HG03457 (cell line): ENCODE data around the gene ZNF785.

Experiments
- ATAC-seq: cut with Tn5 transposase; IDR thresholded peaks from one replicate; pipeline ENCODE4 v1.9.1; 2021; ENCODE audit warnings: moderate number of reproducible peaks; ENCODE audit not compliant: unreplicated experiment

Gene ZNF785

GRCh38 chr16:30567160-30567990 is 18.1 kb downstream of the ZNF785 start:
- ATAC-seq = no peak

DNA sequence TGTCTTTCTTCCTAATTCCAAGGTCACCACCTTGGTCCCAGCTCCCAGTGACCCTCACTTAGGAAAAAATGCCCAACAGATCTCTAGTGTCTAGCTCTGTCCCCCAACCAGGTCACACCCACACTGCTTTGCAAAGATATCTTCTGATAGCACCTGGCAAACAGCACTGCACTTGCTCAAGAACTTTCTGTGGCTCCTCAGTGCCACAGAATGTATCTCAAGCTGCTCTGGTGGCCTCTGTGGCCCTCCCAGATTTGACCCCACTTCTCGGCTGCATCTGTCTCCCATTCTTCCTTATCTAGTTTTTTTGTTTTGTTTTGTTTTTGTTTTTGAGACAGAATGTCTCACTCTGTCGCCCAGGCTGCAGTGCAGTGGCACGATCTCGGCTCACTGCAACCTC is 19.0 kb downstream of the ZNF785 start:
- no peak for ATAC-seq

- ATAC-seq = no peak
Measured at GRCh38 chr16:30565984-30566383, 19.5 kb downstream of the ZNF785 start.

GRCh38 chr16:30565526-30565925 is 20.0 kb downstream of the ZNF785 start:
- ATAC-seq = no peak

- no peak for ATAC-seq
Measured at GRCh38 chr16:30562021-30562420, 23.5 kb downstream of the ZNF785 start.

DNA sequence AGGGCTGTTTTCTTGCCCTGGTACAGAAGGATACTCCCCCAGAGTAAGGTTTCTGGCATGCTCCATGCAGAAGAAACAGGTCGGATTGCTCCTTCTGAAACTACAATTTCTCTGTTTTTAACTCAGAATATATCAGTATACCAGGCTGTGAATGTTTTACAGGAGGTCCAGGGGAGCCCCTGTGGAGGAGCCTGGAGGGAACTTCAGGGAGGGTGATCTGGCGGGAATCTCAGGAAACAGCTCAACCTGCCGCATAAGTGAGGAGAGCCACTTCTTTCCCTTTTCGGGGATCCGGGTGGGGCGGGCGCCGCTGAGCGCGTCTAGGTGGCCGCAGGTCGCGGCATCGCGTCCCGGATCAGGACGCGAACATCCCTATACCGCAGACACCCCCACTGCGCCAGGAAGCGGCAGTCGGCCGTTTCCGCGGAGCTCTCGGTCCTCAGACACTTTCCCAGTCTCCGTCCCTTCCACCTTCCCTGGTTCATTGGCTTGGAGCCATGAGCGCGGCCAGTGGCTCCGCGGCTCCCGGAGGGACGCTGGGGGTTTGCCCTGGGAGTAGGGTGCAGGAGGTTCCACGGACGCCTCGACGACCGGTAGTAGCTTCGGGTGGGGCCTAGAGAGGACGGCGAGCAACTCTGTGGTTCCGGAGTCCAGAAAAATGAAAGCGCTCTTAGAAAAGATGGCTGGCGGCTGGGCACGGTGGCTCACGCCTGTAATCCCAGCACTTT is 24.2 kb downstream of the ZNF785 start:
- no peak for ATAC-seq

- ATAC-seq = no peak
Measured at GRCh38 chr16:30559690-30560089, 25.8 kb downstream of the ZNF785 start.

GRCh38 chr16:30558789-30559377 is 26.6 kb downstream of the ZNF785 start:
- no peak for ATAC-seq

DNA sequence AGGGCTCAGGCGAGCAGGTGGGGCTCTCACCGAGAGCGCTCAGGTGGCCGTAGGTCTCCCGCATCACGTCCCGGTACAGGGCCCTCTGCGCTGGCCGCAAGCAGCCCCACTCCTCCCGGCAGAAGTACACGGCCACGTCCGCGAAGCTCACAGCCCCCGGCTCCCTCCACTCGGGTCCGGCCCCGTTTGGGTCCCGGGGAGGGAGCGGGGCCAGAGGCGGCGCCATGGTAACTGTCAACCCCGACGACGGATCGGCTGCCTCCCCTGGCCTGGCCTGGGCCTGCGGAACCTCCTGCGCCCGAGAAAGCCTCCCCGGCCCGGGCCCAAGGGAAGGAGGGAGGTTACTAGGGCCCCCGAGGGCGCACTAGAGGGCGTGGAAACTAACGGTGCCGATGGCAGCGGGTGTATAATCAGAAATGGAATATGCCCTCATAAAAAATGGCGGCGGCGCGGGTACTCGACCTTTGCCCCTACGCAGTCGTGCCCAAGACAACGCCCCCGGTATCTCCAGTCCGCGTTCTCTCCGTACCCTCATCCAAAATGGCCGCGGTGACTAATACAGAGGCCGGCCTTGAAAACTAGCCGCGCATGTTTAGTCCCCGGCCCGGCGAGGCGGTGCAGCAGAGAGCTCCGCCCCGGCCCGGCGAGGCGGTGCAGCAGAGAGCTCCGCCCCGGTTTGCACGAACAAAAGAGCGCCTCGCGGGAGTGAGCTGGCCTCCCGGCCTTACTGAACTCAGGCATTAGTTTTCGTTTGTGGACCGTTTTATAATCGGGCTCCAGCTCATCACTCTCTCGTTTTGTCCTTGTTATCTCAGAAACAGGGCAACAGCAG is 27.3 kb downstream of the ZNF785 start, which contains the start of gene ZNF764:
ZNF764 (minus strand) TSS at position 418 of the 832 bp plus-strand sequence; CDS start at position 226, 192 bp downstream.
- ATAC-seq = peak; percentile 62

DNA sequence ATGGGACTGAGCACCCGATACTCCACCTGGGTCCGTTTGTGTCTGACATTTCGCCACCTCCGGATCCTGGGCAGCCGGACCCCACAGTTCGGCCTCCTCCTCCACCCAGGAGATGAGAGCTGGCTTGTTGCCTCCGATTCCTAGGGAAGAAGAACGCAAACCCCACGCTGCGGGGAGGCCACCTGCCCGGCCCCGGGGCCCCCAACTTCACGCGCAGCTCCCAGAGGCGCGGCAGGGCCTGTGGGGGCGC is 27.9 kb downstream of the ZNF785 start:
- no peak for ATAC-seq

DNA sequence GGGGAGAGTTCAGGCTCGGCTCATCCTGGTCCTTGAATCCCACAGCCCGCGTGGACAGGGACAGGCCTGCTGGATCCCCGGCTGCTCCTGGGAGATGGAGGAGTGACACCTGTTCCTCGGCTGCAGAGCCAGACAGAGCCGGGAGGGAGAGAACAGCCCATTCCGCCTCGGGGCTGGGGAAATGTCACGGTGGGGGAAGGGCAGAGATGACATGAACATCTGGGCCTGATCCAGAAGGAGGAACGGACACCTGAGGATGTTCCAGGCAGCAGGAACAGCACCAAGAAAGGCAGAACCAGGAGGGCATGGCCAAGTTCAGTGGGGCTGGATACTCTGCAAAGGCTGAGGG is 29.4 kb downstream of the ZNF785 start:
- no peak for ATAC-seq

GRCh38 chr16:30555315-30556124 is 30.0 kb downstream of the ZNF785 start:
- no peak for ATAC-seq

DNA sequence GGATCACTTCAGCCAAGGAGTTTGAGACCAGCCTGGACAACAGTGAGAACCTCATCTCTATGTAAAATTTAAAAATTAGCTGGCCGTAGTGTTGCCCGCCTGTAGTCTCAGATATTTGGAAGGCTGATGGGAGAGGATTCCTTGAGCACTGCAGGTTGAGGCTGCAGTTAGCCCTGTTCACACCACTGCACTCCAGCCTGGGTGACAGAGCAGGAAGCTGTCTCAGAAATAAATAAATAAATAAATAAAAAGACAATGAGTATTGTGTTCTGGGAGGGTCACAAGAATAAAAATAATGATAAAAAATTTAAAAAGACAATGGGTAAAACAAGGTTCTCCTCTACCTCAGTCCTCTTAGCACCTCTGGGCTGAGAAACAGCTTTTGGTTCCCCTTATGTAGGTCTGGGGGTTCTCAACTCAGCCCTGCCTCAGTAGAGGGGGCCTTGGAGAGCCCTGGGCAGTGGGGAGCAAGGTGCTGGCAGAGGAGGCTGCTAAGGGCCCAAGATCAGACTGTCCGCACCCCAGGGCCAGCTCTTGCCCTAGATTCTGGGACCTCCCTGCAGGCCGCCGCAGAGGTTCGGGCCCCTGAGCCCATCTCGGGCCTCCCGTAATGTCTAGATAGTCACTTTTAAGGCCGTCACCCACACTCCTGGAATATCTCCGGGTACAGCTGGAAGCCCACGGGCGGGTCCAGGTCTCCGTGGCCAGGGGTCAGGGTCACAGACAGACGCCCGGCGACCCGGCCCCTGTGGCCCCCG is 30.8 kb downstream of the ZNF785 start:
- no peak for ATAC-seq

DNA sequence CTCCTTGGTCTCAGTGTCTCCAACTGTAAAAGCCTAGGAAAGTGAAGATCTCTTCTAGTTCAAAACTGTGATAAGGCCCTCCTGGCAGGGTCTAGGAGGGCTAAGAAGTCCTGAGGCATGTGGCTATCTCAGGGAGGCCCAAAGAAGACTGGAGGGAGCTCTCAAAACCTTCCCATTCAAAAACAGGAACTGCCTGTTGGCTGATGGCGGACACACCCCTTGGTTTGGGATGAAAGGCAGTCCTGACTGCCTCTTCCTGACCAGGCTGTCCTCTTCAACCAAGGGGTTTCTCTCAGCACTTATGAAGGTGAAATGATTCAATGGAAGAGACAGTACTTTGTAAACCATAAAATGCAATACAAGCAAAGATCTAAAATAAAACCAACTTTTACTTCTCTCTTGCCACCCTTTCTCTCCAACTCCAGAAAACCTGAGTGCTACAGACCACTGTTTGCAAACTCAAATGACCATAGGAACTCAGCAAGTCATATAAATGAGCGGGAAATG is 32.1 kb downstream of the ZNF785 start:
- no peak for ATAC-seq

DNA sequence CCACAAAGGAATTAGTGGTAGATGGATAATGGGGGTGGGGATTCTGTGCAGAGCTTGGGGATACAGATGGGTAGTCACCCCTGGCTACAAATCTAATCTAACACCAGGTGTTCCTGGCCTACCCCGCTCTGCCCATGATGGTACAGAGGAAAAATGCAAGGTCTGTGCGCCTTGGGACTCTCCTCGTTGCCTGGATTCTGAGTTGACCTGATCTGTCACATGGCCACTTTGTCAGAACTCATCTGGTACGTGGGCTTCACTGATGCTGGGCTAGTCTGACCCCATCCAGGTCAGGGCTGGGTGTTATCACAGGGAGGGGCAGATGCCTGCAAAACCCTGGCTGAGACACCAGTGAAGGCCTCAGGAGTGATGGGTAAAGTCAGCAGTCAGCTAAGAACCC is 32.5 kb downstream of the ZNF785 start:
- no peak for ATAC-seq

DNA sequence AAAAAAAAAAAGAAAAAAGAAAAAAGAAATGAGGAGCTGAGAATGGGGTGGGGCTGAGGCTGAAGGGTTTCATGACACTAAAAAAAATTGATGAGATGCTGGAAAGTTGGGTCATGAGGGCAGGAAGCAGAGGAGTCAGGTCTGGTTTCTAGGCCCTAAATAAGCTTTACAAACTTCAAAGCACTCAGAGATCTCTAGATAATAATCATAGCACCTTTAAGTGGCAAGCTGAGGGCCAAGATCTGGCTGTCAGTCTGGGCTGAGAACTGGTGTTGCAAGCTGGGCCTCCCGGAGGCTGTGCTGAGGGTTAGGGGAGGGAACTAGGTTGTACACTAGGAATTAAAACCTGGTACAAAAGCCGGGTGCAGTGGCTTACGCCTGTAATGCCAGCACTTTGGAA is 33.7 kb downstream of the ZNF785 start:
- no peak for ATAC-seq

- no peak for ATAC-seq
Measured at GRCh38 chr16:30548416-30549253, 36.9 kb downstream of the ZNF785 start.

GRCh38 chr16:30546115-30546514 is 39.4 kb downstream of the ZNF785 start:
- ATAC-seq = no peak

- ATAC-seq = no peak
Measured at GRCh38 chr16:30543067-30543466, 42.4 kb downstream of the ZNF785 start.
